Progenitor cell of endocrine pancreas (in vitro differentiated cells): ENCODE measurements around the gene PLPP4. TPM values are rescaled to one million over a fixed set of nuclear protein-coding genes. Genes with fewer than 3 reads are reported as not detected.

Source experiments
- DNase-seq: peaks from one replicate; pipeline ENCODE4 v3.0.0; 2021; ENCODE audit warnings: low spot score; ENCODE audit not compliant: unreplicated experiment
- H3K27ac Mint-ChIP-seq: 2 replicates; pipeline ENCODE4 v1.8.0; 2021; ENCODE audit warnings: mild to moderate bottlenecking, moderate library complexity, mixed read lengths
- H3K27me3 Mint-ChIP-seq: 2 replicates; pipeline ENCODE4 v1.8.0; 2021; ENCODE audit warnings: mixed read lengths
- H3K36me3 Mint-ChIP-seq: 2 replicates; pipeline ENCODE4 v1.8.0; 2022; ENCODE audit warnings: mixed read lengths; ENCODE audit not compliant: insufficient read depth
- H3K4me1 Mint-ChIP-seq: 2 replicates; pipeline ENCODE4 v1.8.0; 2021; ENCODE audit warnings: low read depth, mixed read lengths
- H3K4me3 Mint-ChIP-seq: 2 replicates; pipeline ENCODE4 v1.8.0; 2021; ENCODE audit warnings: low read depth, mild to moderate bottlenecking, moderate library complexity, mixed read lengths
- H3K9me3 Mint-ChIP-seq: 2 replicates; pipeline ENCODE4 v1.8.0; 2021; ENCODE audit warnings: low read depth, mixed read lengths
- total RNA-seq: library from RNA; stranded (reverse); gene quantifications from 2 replicates; pipeline ENCODE4 v1.2.1, GENCODE V29; 2021
- TF ChIP-seq, protein P1 (sequence below): fragments of 200-600 bp; sonication (generic); IDR thresholded peaks from one replicate; pipeline ENCODE4 v1.5.0; 2021; ENCODE audit warnings: antibody characterized with exemption, mild to moderate bottlenecking; ENCODE audit not compliant: unreplicated experiment

The PLPP4 gene
- total RNA-seq, 1 donor from 2014 or later = not detected

DNA sequence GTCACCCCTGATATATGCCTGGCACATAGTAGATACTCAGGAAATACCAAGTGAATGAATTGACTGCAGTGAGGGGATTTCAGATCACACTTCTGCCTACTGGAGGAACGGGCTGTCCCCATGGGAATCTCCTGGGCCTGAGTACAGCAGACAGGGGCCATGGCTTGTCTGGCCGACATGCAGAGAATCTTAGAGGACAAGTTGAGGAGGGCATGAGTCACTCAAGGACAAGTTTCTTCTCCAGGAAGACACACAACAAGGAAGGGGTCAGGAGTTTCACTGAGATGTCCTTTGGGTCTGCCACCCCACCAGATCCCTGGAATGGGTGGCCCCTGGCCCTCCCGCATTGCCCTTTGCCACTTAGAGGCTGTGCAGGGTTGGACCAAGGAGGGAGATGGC, 20.7 kb downstream of the PLPP4 start:
- Mint-ChIP-seq H3K9me3 (peaks cover 7% of the 10 kb centered on the region), H3K4me3 (no peak overlapping the region), H3K4me1 (no peaks in the 10 kb centered on the region), H3K27me3 (peaks cover 4% of the 10 kb centered on the region), H3K27ac (no peak overlapping the region), H3K36me3 (no peaks in the 10 kb centered on the region)
- TF ChIP-seq, protein P1, sequence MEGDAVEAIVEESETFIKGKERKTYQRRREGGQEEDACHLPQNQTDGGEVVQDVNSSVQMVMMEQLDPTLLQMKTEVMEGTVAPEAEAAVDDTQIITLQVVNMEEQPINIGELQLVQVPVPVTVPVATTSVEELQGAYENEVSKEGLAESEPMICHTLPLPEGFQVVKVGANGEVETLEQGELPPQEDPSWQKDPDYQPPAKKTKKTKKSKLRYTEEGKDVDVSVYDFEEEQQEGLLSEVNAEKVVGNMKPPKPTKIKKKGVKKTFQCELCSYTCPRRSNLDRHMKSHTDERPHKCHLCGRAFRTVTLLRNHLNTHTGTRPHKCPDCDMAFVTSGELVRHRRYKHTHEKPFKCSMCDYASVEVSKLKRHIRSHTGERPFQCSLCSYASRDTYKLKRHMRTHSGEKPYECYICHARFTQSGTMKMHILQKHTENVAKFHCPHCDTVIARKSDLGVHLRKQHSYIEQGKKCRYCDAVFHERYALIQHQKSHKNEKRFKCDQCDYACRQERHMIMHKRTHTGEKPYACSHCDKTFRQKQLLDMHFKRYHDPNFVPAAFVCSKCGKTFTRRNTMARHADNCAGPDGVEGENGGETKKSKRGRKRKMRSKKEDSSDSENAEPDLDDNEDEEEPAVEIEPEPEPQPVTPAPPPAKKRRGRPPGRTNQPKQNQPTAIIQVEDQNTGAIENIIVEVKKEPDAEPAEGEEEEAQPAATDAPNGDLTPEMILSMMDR = no peak
- no peak for DNase-seq

DNA sequence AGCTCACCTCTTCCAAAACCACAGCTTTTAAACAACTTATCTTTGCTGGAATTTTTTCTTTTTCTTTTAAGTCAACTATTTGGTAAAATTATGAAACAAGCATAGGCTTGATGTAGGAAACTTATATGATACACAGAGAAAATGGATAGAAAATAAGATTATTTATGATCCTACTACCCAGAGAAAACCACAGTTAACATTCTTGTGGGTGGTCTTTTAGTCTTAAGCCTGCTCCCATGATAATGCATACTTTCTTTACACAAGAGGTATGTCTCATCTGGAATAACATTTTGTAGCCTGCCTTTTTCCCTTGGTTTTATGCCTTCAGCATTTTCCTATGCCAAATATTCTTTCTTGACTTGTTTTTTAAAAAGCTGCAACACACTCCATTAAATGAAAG, 21.4 kb downstream of the PLPP4 start:
- TF ChIP-seq, protein P1 = no peak
- no peak for DNase-seq
- no peak overlapping the region for H3K4me3 Mint-ChIP-seq
- H3K27me3 Mint-ChIP-seq = peaks cover 4% of the 10 kb centered on the region
- H3K27ac Mint-ChIP-seq = no peak overlapping the region
- H3K4me1 Mint-ChIP-seq = no peaks in the 10 kb centered on the region
- no peaks in the 10 kb centered on the region for H3K36me3 Mint-ChIP-seq
- H3K9me3 Mint-ChIP-seq = peaks cover 7% of the 10 kb centered on the region

DNA sequence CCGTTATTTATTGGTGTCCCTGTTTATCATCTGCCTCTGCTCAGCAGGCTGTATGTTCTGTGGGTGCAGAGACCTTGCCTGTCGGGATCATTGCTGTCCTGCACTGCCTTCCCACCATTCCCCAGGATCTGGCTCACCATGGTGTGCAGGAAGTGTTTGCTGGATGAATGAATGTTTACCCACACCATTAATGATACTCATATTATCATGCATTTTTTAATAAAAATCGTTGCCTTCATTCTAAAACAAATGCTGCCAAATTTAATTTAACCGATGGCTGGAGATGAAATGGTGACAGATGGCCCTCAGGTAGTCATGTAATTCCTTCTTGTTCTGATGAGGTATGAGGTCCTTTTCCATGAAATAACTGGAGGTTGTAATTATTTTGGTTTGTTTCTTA, 22.5 kb downstream of the PLPP4 start:
- Mint-ChIP-seq H3K9me3 (peaks cover 7% of the 10 kb centered on the region), H3K4me1 (no peaks in the 10 kb centered on the region), H3K27me3 (peaks cover 4% of the 10 kb centered on the region), H3K4me3 (no peak overlapping the region), H3K27ac (no peak overlapping the region), H3K36me3 (no peaks in the 10 kb centered on the region)
- DNase-seq = no peak
- TF ChIP-seq, protein P1 = no peak

DNA sequence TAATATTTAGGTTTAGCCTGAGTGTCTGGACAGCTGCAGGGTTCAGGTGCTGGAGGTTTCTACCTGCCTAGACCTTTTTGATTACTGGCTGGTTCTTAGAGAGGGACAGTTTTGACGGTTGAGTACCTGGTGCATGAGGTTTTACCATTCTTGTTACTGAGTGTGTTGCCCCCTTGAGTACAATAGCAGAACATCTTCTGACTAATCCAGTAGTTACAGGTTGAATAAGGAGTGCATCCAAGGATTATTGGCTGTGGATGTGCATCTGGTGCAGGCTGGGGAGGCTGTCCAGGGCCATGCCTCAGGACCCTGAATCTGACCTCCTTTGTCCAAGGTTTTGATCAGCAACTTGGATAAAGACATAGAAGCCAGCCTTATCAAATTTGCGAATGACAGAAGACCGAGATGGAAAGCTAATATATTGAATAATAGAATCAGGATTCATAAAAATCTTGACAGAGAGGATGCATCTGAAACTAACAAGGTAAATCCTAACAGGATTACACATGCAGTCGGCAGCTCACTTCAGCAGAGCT, 23.1 kb downstream of the PLPP4 start:
- no peak for DNase-seq
- no peak overlapping the region for H3K27ac Mint-ChIP-seq
- peaks cover 7% of the 10 kb centered on the region for H3K9me3 Mint-ChIP-seq
- TF ChIP-seq, protein P1 = no peak
- H3K4me1 Mint-ChIP-seq = no peaks in the 10 kb centered on the region
- H3K36me3 Mint-ChIP-seq = no peaks in the 10 kb centered on the region
- no peak overlapping the region for H3K4me3 Mint-ChIP-seq
- H3K27me3 Mint-ChIP-seq = peaks cover 4% of the 10 kb centered on the region

DNA sequence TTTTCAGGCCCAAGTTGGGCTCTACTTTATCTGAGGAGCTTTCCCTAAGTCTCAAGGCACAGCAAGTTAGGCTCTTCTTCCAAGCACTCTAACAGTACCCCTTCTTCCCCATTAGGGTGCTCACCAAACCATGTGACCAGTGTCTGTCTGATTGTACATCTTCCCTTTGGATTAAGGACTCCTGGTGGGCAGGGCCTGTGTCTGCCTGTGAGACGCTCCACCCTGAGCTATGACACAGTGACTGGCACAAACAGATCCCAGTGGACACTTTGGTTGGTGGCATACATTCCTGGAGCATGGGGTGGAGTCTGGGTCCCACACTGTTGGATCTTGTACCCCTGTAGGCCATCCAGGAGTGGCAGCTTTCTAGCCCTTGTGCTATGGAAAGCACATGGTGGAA, 23.8 kb downstream of the PLPP4 start:
- H3K4me1 Mint-ChIP-seq = no peaks in the 10 kb centered on the region
- H3K4me3 Mint-ChIP-seq = no peak overlapping the region
- TF ChIP-seq, protein P1 = no peak
- peaks cover 7% of the 10 kb centered on the region for H3K9me3 Mint-ChIP-seq
- H3K27me3 Mint-ChIP-seq = peaks cover 4% of the 10 kb centered on the region
- DNase-seq = no peak
- no peak overlapping the region for H3K27ac Mint-ChIP-seq
- no peaks in the 10 kb centered on the region for H3K36me3 Mint-ChIP-seq
